Erythroblast (primary cell): ENCODE results near the gene E2F8.

ENCODE experiments used
- DNase-seq, 2 experiments: peaks; one replicate each; lab custom pipeline; 2025; lab: John Stamatoyannopoulos, UW
- GATA1 ChIP-seq: IDR thresholded peaks from 2 replicates; pipeline ENCODE4 v1.6.1; 2011; ENCODE audit warnings: low read depth, mild to moderate bottlenecking, control low read depth, low read length, moderate library complexity
- POLR2A ChIP-seq: IDR thresholded peaks from 2 replicates; pipeline ENCODE4 v1.6.1; 2011; ENCODE audit warnings: mild to moderate bottlenecking, low read length

The E2F8 gene

DNA sequence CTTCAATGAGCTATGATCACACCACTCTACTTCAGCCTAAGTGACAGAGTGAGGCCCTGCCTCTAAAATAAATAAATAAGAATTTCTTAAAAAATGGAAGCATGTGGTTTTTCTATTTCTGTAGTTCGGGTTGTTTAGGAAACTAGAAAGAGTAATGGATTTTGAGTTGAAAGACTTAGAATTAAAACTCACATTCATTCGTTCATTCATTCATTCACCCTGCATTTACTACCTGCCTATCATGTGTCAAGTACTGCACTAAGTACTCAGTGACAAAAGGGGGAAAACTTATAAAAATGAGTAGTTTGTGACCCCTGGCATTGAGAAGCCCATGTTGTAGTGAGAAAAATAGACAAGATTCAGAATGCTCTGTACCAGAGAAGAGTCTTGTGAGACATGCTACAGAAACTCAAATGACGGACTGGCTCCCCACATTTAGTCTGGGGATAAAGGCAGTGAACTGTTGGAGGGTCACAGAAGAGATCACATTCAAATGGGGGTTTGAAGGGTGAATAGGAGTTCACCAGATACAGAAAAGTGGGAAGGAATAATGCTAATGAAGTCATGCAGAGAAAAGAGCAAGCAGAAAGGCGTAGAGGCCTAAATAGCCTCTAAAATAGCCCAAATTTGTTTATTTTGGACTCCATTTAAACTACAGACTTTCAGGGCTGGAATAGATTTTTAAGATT lies 46.0 kb downstream of the E2F8 start:
- DNase-seq, result no peak

DNA sequence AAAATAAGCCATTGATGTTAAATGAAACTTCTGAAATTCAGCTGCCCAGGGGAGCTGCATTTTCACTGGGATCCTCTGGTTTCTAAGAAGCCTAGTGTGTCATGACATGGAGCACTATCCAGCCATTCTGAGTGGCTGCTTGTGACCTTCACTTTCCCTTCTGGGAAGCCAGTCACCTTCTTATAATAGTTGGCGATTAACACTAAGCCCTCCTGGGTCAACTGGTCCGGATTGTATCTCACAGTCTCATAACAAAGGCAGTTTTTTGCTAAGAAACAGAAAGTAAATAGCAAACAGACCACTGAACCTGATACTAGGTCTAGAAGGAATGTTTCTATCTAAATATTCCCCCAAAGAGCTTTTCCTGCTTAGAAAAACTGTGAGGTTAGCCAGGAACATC lies 46.8 kb downstream of the E2F8 start:
- DNase-seq, result no peak
- TF ChIP-seq GATA1 (no peak), POLR2A (no peak)

More for the DNA sequence above, 46.0 kb downstream of the E2F8 start:
- TF ChIP-seq POLR2A (no peak), GATA1 (no peak)

DNA sequence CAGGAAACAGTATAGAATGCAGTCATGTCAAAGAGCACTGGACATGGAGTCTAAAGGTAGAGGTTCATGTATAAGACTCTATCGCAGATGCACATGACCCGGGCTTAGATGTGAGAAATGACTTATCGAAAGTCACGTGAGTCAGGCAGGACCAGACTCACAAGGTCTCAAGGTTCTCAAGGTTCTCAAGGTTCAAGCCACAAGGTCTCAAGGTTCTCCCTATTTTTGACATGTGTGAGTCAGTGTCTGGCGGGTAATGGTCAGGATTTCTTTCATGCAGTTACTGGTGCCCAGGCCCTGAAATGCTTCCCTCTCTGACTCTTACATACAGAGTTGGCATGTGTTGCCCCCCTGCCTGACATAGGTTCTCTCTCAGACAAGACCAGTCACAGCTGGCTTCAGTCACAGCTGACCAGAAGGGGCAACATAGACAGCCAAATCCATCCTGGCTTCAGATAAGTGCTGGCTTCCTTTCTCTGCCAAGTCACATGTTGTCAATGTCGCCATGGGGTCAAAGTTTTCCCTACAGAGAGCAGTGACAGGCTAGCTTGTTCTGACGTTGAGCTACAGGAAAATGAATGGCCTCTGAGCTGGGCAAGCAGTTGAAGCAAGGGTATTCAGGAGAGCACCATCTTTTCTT lies 49.1 kb downstream of the E2F8 start:
- DNase-seq, result peak in 1 of 2 experiments; percentile 9
- TF ChIP-seq GATA1 (no peak), POLR2A (no peak)

DNA sequence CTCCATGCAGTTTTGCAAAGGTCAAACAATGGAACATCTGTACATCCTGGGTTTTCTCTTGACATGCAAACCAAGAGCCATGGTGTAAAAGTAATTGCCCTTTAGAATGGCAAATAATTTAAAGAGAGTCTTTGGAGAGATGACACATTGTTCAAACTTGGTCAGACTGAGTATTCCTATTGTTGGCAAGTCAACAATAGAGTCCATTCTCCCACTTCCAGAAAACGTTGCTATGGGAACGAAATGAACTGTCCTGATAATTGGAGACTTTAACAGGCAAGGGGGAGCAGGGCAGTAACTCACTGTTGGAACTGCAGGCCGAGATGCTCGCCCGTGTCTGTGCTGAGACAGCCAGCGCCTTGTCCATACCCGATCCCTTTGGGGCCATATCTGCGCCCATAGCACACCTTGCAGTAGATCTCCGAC lies 52.9 kb downstream of the E2F8 start:
- TF ChIP-seq GATA1 (no peak), POLR2A (no peak)
- DNase-seq, result no peak

DNA sequence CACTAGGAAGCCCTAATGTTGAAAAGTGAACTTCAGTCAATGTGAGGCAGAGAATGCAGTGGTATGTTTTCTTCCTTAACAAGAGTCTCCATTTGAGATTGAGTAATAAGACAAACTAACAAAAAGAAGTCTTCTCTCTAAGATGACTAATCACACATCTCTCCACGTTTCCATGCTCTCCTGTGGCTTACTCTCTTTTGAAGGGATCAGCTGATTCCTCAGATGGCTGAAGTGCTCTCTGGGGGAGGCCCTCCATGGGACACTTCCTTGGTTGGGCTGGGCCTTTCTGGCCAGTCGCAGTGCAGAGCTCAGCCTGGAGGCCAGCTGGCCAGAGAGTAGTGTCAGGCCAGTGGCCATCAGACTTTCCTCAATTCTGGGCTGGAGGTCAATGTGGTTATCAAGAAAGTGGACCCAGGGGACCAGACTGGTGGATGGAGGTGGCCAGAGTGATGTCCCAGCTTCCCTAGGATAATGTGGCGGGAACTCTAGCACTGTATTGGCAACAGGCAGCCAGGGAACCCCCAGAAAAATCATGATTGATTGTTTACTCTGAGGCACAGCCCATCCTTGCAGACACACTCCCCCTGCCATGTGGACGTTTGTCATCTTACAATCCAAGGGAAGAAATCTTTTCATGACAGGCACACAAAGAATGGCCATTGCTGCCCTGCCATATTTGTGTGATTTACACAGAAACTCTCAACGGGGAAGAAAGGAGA lies 53.5 kb downstream of the E2F8 start:
- TF ChIP-seq GATA1 (no peak), POLR2A (no peak)
- no peak for DNase-seq

DNA sequence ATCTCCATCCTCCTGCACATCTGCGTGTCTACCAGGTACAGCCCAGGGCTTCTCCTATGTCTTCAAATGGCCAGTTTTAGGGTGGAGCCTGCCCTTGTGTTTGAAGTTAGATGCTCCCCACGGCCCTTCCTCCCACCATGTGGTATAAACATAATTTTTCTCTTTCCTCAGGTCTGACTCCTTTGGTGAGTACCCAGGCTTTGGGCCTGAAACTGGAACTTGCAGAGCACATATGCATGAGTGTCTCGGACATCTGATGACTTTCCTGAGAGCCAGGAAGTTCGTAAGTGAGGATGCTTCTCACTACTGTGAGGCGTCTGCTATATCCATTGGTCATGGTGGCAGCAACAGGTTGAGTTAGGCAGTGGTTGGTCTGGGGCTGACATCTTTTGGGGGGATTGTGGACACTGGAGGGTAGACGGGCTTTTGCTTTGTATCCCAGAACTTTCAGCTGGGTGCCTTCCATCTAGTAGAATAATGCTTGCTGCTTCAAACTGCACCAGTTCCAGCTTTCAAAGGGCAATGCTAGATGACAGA lies 55.2 kb downstream of the E2F8 start:
- DNase-seq, result no peak

DNA sequence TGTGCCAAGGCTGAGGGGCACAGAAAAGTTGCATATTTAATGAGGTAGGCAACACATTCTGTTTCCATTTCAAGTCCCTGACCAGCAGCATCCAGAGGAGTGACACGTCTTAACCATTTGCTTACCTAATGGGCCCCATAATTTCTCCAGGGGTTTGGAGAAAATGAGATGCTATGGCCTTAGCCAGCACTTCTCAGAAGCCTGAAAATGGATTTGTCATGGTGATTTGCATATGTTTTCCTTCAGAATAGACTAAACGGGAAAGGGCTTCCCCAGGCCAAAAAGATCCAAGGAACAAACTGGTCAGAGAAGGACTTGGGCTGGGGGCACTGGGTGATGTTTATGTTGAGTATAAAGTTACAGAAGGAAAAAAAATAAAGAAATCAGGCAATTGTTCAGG lies 55.7 kb downstream of the E2F8 start:
- TF ChIP-seq POLR2A (no peak), GATA1 (no peak)
- DNase-seq, result no peak

More for the DNA sequence above, 55.2 kb downstream of the E2F8 start:
- TF ChIP-seq POLR2A (no peak), GATA1 (no peak)

DNA sequence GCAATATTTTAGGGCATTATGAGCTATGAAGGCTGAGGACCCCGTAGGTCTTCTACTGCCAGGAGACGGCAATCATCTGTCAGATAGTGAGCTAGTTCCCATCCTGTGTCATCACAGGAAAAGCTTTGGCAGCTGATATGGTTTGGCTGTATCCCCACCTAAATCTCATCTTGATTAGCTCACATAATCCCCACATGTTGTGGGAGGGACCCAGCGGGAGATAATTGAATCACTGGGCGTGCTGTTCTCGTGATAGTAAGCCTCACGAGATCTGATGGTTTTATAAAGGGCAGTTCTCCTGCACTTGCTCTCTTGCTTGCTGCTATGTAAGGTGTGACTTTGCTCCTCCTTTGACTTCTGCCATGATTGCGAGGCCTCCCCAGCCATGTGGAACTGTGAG lies 57.1 kb downstream of the E2F8 start:
- no peak for TF ChIP-seq POLR2A
- TF ChIP-seq GATA1, result no peak
- DNase-seq, result peak in 1 of 2 experiments; percentile 29

DNA sequence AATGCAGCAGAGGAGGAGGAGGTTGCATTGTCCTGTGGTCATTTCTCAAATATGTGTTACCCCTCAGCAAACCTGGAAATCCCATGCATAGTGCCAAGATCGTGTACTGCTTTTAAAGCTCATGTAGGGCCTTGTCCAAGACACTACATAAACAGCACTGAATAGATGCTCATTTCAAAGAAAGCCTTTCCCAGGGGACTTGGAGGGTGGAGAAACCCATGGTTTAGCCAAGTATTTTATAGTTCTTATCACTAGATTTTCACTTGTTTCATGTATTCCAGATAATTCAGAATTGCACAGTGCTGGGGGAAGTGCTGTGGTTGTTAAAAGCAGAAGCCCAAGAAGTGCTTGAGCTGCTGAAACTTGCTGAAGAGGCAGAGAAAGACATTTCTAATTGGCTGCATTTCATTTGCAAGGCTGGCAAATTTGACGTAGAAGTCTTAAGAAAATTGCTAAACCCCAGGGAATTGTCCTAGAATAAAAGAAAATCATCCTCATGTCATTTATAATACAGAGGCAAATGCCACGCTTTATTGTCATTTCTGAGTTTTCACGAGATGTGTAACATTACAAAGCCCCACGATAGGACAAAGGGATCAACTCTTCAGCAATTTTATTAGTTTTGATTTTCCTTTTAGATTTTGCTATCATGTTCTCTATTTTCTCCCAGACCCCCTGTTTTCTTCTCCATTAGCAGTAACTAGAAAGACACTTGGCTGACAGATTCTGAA lies 59.0 kb downstream of the E2F8 start:
- no peak for DNase-seq

DNA sequence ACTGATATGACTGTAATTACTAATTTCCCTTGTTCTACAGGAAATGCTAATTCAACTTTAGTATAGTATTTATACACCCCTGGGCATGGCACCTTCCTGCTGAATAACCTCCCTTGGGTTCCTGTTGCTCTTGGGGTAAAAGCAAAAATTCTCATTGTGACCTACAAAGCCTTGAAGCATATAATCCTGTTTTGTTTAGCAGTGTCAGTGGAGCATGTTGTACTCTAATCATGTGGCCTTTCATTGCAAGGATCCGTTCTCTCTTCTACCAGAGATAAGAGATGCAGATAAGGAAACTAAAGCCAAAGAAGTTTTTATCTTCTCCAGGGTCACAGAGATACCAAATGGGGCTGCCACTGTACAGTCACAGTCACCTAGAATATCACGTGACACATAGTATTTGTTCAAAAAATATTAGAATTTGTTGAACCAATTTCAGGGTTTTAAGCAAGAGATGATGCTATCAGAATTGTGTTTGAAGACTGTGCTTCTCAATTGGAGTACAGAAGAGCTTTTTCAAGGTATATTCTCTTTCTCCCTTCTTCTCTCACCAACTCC lies 64.0 kb downstream of the E2F8 start:
- TF ChIP-seq POLR2A (no peak), GATA1 (no peak)
- DNase-seq, result peak in 1 of 2 experiments; percentile 44

More for the DNA sequence above, 59.0 kb downstream of the E2F8 start:
- TF ChIP-seq GATA1 (no peak), POLR2A (no peak)
